NB4 (cell line): ENCODE data around the gene B4GALT3.

Source experiments
- CTCF ChIP-seq: IDR thresholded peaks from one replicate; pipeline ENCODE4 v1.5.1; 2012; ENCODE audit warnings: low read depth, low read length
- MYC ChIP-seq: IDR thresholded peaks from 2 replicates; pipeline ENCODE4 v1.6.1; 2011; ENCODE audit warnings: low read depth, low read length
- POLR2A ChIP-seq: IDR thresholded peaks from 2 replicates; pipeline ENCODE4 v1.6.1; 2011; ENCODE audit warnings: mild to moderate bottlenecking; ENCODE audit not compliant: insufficient read length; ENCODE audit errors: extremely low read depth

GRCh38 chr1:161161652-161162051 lies 15.7 kb downstream of the B4GALT3 start:
- no peak for TF ChIP-seq POLR2A
- TF ChIP-seq CTCF: no peak
- no peak for TF ChIP-seq MYC
